ENCODE data around the gene HPS1.
A peak's percentile ranks its signal among the peaks of the same experiment; 100 is the strongest.

The HPS1 gene

DNA sequence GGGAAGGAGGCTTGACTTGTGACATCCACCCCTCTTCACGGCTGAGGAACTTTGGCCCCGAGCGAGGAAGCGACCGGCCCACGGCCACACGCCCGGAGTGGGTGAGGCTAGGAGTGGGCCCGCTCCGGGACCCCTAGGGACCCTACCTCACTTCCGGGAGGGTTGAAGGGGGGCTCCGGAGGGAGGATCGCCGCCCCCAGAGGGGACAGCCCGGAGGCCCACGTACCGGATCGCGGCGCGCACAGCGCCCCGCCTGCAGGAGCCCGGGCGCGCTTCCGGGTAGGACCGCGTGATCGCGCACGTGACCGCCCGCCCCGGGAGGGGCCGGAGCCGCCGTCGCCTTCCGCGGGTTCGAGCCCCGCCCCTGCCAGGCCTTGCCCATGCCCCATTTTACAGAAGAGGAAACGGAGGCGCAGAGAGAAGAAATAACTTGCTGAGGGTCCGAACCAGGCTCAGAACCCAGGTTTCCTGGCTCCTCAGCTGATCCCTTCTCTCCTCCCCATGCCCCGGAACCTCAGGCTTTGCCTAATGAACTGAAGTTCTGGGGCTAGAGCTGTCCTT, at the start of gene HPS1:
TSS of gene HPS1 (minus strand) at position 275 of the 561 bp plus-strand sequence. CDS start 3,695 bp downstream, outside the sequence.
- peak; percentile 97 for DNase-seq (ENCODE audit: low spot score)

DNA sequence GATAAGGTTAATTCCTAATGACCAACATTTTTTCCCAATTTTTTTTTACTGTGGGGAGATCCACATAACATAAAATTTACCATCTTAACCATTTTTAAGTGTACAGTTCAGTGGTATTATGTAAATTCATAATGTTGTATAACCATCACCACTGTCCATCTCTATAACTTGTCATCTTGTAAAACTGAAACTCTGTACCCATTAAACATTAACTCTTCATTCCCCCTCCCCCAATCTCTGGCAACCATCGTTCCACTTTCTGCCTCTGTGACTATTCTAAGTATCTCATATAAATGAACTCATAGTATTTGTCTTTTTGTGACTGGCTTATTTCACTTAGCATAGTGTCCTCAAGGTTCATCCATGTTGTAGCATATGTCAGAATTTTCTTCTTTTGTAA, 46.0 kb upstream of the HPS1 start:
- DNase-seq (ENCODE audit: low spot score), result no peak

DNA sequence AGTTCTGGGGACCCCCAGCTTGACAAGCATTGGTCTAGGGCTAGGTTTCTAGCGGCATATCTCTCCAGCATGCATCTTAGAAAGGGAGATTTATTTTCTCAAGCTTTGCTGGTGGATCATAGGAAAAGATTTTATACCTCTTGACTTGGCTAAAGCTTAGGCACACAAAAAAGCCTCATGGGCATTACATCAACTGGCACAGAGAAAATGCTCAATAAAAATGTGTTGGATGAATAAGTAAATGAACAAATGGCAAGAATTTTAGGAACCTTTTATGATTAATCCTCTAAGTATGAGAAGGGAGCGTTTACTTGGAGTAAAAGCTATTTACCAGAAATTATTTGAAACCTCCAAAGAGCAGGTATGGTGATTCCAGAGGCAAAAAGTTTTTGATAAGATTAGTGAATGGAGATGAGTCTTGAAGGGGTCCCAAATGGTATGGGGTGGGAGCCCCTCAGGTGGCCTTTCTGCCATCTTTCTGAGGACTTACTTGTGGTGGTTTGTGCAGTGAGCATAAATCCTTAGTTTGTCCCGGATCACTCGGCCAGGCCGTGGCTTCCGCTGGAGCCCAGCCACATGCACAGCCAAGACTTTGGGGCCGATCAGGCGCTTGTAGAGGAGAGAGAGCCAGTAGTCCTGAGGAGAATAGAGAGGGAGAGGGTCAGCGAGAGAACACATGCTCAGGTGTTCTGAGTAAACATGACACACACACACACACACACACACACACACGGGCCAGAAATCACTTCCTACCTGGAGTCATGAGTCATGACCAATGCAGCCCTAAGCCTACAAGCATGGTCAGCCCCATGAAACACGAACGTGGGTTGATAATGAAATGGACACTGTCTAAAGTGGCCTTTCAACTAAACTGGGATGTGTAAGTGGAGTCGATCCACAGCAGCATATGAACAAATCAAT, 43.1 kb upstream of the HPS1 start:
- no peak for DNase-seq (ENCODE audit: low spot score)

DNA sequence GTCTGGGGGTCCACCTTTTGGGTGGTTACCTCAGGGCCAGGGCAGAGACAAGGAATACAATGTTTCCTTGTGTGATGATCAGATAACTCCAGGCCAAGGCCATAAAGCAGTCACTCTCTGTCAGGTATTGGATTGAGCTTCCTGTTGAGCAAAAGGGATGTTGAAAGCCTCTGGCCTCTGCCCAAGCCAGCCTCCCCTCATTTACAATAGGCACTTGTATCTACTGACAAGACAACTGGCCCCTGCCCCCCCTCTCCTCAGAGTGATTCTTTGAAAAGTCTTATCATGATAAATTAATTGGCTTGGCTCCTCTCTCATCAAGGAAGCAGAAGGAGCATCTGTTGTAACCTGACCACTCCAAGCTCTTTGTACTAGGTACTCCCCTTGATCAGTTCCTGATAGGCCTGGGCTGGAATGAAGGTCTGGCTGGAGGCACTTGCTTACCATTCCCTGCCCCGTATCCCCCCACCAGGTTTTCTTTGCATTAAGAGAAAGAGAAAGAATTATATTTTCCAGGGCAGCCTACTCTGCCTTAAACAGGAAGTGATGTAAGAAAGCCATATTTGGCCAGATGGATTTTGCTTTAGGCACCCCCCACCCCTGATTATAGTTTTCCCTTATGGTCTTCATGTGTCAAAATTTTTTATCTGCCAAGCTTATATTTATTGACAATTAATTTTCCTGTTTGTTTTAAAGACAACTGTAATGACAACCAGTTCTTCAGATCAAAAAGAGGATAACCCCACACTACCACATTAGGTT, 42.1 kb upstream of the HPS1 start:
- no peak for DNase-seq (ENCODE audit: low spot score)

DNA sequence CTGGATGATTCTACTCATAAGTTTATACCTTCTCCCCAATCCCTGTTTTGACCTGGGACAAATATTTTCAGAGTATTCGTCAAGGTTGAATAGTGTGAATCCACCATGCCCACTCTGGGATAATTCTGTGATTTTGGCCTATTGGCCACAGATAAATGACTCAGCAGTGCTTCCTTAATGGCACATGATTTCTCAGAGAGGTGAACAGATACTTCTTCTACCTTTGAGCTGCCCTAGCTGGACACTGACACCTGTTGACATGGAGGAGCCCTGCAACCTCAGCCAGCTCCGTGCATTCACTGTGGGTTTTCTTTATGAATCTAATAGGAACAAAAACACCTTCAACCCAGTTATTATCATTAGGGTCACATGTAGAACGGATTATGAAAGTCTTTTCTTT, 40.9 kb upstream of the HPS1 start:
- no peak for DNase-seq (ENCODE audit: low spot score)

DNA sequence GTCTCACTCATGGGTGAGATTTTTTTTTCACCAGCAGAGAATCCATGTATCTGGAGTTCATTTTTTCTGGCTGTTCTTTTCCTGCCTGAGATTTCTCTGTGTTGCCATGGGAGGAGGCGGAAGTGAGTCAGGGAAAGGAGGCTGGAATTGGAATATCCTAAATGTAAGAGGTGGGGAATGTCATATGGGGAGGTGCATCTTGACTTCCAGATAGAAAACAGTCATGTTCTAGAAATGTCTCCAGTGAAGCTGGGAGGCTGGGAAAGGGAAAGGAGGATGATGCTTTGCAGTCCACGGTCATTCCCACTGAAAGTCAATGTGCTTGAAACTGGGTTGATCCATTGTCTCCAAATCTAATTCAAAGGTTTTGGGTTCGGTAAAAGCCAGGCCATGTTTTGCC, 39.7 kb upstream of the HPS1 start:
- no peak for DNase-seq (ENCODE audit: low spot score)

DNA sequence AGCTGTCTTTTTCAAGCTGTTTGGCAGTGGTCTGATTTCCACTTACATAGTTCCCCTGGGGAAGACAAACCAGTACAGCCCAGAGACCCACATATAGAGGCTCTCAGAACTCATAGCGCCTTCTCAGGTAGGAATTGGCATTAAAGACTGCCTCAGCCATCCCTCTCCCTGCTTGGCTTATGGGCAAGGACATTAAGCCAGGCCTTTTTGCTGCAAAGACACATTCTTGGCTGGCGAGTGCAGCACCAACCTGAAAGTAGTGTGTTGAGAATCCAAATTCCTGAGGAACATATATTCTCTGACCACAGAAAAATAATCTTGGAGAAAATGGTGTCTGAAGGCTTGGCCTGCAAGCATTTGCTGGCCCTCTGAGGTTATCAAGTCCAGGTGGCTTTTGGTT, 39.2 kb upstream of the HPS1 start:
- no peak for DNase-seq (ENCODE audit: low spot score)

DNA sequence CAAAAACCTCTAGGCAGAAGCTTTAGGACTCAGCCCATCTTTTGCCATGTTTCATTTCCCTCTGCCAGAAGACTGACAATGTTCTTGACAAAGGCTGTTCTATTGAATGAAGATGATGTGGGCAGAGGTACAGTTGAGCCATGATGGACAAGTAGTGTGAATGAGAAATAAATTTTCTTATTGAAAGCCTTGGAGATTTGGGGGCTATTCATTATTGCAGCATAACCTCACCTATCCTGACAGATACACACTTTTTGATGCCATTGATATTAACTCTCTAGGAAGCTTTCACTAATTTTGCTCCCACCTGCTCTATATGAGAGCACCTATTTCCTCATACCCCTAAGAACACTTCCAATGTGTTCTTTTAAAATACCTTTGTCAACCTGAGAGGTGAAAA, 36.9 kb upstream of the HPS1 start:
- no peak for DNase-seq (ENCODE audit: low spot score)

DNA sequence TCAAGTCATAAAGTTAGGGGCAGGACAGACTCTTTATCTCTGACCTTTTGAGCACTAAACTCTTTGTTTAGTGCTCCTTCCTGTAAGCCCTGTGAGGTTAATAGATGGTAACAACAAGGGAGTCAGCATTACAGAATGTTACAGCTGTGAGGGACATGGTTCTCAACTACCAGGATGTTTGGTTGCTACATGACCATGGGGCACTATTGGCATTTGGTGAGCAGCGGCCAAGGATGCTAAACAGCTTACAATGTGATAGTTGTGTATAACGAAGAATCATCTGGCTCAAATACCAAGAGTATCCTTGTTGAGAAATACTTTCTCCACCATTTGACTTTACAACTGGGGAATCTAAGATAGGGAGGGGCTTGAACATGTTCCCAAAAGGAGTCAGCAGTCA, 35.4 kb upstream of the HPS1 start:
- DNase-seq (ENCODE audit: low spot score), result no peak

DNA sequence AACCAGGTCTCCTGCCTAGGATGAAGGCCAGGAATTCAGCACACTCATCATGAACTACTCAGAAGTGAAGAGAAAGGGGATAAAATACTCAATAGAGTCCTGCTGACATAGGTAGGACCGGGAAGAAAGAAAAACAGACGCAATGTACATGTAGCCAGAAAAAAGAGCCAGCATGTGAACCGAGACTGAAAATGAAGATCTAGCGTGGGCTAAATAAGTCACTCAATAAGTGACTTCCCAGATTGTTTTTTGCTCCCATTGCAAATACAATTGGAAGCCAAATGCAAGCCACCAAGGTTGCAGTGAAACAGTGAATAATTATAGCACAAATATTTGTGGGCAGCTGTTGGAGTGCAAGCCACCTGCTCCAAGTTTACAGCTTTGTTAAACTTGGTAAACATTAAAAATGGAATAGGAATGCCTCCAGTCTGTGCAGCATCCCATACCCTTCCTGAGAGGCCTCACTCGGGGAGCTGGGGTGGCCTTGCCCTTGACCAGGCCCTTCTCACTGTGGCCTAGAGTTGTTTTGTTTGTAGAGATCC, 34.7 kb upstream of the HPS1 start:
- DNase-seq (ENCODE audit: low spot score), result no peak

DNA sequence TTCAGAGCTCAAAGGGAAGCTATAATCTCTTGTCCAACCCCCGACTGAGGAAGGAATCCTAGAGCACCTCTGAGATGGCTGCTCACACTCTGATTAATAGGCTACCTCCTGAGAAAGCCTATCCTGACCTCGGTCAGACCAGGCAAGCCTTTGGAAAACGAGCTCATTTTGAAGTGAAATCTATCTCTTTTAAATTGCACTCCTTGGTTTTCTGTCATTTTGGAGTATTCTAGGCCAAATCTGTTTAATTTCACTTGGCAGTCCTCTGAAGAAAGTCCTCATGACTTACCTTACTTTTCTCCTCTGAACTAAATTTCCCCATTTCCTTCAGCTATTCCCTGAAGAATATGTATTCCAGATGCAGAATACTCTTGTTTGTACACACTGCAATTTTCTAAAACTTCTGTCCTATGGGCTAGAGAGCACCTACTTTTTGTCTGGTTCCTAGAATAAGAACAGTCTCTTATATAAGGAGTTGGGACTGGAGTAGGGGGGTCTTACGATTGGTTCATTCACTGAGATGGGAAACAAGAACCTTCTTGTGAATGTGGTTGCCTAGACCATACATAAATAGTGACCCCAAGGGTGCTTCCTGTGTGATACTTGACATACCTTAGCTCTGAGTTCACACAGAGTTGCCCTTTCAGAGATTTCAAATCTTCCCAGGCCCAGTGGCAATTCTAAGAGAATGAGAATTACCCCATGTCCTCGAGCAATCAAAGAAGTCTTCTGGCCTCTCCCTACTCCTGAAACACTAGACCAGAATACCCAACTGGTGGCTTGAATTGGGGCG, 31.9 kb upstream of the HPS1 start:
- DNase-seq (ENCODE audit: low spot score), result no peak

DNA sequence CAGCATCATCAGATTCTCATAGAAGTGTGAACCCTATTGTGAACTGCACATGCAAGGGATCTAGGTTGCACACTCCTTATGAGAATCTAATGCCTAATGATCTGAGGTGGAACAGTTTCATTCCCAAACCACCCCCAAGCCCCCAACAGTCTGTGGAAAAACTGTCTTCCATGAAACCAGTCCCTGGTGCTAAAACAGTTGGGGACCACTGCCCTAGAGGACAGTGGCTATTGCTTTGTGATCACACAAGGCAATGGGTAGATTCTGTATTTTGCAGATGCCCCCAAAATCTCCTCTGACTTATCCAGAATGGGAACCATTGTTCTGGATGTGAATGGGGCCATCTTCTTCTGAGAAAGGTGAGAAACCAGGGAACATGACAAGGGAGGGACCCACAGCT, 31.1 kb upstream of the HPS1 start:
- no peak for DNase-seq (ENCODE audit: low spot score)

DNA sequence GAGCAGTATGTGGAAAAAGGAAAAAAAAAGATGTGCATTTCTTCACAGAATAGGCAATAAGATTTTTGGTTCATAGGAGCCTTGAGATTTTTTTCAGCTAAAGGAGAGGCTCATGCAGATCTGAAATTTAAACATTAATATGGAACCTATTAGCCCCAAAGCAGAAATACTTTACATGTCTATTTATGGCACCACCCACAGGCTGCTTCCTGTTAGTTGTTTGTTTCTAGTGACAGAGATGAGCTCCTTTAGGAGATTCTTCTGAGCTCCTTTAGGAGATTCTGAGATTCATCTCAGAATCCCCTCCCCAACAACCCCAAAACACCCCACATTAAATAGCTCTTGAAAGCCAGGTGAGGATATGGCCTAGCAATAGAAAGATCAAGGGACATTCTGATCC, 27.9 kb upstream of the HPS1 start:
- no peak for DNase-seq (ENCODE audit: low spot score)

DNA sequence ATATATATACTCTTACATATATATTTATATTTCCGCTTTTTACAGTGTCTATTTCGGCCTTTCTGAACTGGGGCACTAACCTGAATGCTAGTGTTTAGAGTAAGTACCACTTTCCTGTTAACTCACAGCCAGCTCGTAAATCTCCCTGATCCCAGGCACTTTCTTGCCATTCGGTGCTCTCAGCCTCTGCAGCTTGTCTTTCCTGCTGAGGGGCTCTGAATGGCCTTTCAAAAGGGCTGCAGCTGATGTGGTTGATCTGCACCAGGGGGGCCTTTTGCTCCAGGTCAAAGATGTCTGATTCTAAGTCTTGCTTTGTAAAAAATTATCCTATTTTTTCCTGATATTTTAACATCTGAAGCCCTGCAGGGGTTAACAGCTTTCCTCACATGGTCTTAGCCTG, 25.5 kb upstream of the HPS1 start:
- DNase-seq (ENCODE audit: low spot score), result peak; percentile 45

DNA sequence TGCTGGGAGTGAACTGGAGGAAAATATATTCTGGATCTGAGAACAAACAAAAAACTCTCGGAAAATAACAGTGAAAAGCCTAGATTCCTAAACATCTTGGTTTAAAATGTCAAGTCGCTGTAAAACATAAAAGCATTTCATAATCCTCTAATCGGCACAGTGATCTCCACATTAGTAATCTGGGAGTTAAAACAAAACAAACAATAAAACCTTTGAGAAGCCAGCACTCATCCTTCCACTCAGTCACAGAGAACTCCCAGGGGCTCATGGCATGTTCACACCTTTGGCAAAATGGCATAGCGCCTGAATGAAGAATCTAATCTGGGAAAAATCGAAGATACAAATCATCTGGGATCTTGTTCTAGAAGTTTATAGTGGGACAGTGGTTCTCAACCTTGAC, 24.1 kb upstream of the HPS1 start:
- DNase-seq (ENCODE audit: low spot score), result no peak

DNA sequence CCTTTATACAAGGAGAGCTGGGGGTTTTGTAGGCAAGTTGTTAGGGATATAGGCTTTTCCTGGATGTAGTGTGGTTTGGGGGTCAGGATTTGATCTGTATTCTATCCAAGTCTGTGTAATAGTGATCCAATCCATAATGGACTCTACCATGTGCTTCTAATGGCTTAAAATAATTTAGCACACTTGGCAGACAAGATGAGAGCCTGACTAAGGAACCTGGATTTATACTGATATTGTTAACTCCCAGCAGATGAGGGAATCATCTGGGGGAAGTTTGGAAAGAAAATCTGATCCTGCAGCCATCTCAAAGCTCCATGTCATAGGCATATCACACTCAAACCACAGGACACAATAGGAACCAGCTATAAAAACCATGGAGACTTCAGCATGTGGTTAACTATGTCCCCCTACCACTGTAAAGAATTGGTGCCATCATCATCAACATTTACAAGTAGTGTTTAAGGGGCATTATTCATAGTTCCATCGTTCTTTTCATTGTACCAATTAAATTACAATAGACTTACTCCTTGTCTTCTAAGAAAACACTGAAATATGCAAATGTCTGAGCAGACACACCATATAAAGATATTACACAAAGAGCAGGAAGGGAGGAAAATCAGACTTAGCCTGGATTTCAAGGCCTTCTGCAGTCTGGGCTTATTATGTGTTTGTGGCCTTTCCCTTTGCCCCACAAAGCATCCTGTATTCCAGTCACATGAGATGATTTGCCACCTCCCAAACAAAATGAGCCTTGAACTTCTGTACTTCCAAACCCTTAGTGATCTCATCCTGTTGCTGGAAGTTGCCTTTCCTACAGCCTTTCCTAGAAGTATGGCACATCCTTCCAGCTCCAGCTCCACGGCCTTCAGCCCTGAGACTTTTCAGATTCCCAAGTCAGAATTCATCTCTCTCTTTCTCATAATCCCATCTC, 22.5 kb upstream of the HPS1 start:
- no peak for DNase-seq (ENCODE audit: low spot score)

DNA sequence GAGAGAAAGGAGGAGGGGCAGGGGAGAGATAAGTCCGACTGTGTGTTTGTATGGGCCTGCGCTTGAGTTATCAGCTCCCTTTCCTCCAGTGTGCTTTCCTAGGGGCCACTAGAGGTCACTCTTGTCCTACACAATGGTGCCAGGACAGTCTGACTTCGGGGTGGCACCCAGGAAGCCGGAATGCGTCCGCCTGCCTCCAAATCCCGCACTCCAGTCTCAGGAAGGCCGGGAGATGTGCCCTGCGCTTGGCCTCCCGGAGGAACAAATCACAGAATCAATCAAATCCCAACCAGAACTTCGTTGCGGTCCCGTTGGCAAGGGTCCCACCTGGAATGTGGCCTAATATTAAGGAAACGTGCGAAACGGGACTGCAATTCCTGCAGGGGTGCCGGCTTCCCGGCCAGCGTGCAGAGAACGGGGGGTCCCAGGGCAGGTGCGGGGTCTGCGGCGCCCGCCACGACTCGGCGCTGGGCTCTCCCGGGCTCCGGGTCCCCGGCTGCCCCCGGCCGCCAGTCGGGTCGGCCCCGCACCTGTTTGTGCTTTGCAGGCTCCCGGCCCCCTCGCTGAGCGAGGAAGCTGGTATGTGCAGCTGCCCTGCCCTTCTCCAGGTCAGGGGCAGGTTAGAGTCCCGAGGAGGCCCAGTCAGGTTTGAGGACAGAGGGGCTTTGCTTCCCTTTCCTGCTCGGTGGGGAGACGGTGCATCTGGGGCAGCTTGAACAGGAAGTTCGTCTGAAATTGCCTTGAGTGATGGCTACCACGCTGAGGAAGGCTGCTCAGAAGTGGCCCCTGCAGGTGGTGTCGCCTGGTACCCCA, 21.0 kb upstream of the HPS1 start:
- DNase-seq (ENCODE audit: low spot score), result peak; percentile 93

DNA sequence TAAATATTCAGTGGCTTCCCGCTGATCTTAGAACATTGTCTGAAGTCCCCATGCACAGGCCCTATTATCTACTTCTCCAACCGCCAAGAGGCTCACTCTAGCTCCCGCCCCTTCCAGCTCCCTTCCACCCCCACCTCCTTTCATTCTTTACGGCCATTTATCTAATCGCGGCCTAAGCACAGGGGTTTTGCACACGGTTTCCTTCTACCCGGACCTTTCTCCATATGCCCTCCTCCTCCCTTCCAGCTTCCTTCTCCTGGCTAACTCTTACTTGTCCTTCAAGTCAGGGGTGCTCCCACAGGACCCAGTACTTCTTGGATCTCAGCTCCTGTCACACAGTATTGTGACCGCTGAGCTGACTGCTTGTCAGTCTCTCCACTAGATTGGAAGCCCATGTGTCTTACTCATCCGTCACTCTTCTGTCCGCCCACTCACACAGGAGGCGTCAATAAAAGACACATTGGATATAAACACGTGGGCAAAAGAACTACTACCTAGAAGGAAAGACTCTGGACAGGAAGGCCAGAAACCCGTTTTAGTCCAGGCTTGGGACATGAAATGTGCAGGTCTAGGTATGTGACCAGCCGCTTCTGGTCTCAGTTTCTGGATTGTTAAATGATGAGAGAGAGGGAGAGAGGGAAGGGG, 20.2 kb upstream of the HPS1 start:
- DNase-seq (ENCODE audit: low spot score), result no peak

DNA sequence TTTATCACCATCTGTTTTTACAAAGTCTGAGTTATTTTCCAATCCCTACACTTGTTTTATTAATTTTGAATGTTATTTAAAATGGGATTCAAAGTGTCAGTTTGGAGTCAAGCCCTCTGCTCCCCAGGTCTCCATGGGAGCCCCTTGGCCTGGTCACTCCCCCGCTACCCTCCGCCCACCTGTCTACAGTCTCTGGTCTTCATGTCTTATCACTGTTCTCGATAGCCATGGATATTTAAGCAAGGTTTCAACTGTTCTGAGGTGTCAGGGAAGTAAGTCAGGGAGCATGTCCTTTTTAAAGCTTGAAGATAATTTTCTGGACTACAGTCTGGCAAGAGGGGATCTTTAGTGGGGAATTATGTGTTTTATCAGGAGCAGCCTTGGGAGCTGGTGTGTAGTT, 19.1 kb upstream of the HPS1 start:
- no peak for DNase-seq (ENCODE audit: low spot score)
